ENCODE results near the gene ARIH2.

Gene ARIH2

GRCh38 chr3:49009396-49009795 lies 90.8 kb downstream of the ARIH2 start:
- TF ChIP-seq CTCF (IDR thresholded peaks at IDR 0.05) = no peak
- no peaks in the 10 kb centered on the region for H3K27me3 ChIP-seq
- no peaks in the 10 kb centered on the region for H3K9me3 ChIP-seq
- intact Hi-C loops (cut with DNase I; ENCODE audit: low total_unique reads) = no loop called here
- peaks cover 0 to 32% (median 18%) of the 10 kb centered on the region in 4 donors for H3K4me1 ChIP-seq
- DNase-seq = no peak
- peaks cover under 1 to 49% (median 24%) of the 10 kb centered on the region in 3 donors for H3K36me3 ChIP-seq
- H3K27ac ChIP-seq = no peak overlapping the region
- H3K4me3 ChIP-seq = no peak overlapping the region

- intact Hi-C loops (cut with DNase I; ENCODE audit: low total_unique reads) = no loop called here
- H3K9me3 ChIP-seq = no peaks in the 10 kb centered on the region
- no peak overlapping the region for H3K4me3 ChIP-seq
- no peaks in the 10 kb centered on the region for H3K27me3 ChIP-seq
- H3K4me1 ChIP-seq = peaks cover 0 to 35% (median 18%) of the 10 kb centered on the region in 4 donors
- no peak for DNase-seq
- H3K27ac ChIP-seq = no peak overlapping the region
- H3K36me3 ChIP-seq = peaks cover 18 to 69% (median 37%) of the 10 kb centered on the region in 3 donors
- no peak for TF ChIP-seq CTCF (IDR thresholded peaks at IDR 0.05)
These were observed 93.9 kb downstream of the ARIH2 start for GRCh38 chr3:49012441-49013017.

GRCh38 chr3:49013113-49013737 lies 94.6 kb downstream of the ARIH2 start:
- no peak for DNase-seq
- no peak for TF ChIP-seq CTCF (IDR thresholded peaks at IDR 0.05)
- intact Hi-C loops (cut with DNase I; ENCODE audit: low total_unique reads) = no loop called here
- Histone ChIP-seq H3K4me3 (no peak overlapping the region), H3K36me3 (peaks cover 18 to 69% (median 37%) of the 10 kb centered on the region in 3 donors), H3K27ac (no peak overlapping the region), H3K9me3 (no peaks in the 10 kb centered on the region), H3K4me1 (peaks cover 0 to 35% (median 18%) of the 10 kb centered on the region in 4 donors), H3K27me3 (no peaks in the 10 kb centered on the region)

- H3K9me3 ChIP-seq = no peaks in the 10 kb centered on the region
- DNase-seq = no peak
- H3K27ac ChIP-seq = no peak overlapping the region
- TF ChIP-seq CTCF (IDR thresholded peaks at IDR 0.05) = peak; percentile 37 to 41
- no peaks in the 10 kb centered on the region for H3K27me3 ChIP-seq
- H3K36me3 ChIP-seq = peaks cover 18 to 65% (median 37%) of the 10 kb centered on the region in 3 donors
- peaks cover 0 to 33% (median 16%) of the 10 kb centered on the region in 4 donors for H3K4me1 ChIP-seq
- no peak overlapping the region for H3K4me3 ChIP-seq
- intact Hi-C loops (cut with DNase I; ENCODE audit: low total_unique reads) = no loop called here
These were observed 95.4 kb downstream of the ARIH2 start for GRCh38 chr3:49013738-49014660.

- no peaks in the 10 kb centered on the region for H3K9me3 ChIP-seq
- no peak overlapping the region for H3K27ac ChIP-seq
- H3K4me1 ChIP-seq = peaks cover 0 to 42% (median 26%) of the 10 kb centered on the region in 4 donors
- H3K36me3 ChIP-seq = peaks cover 18 to 61% (median 37%) of the 10 kb centered on the region in 3 donors
- intact Hi-C loops (cut with DNase I; ENCODE audit: low total_unique reads) = no loop called here
- no peaks in the 10 kb centered on the region for H3K27me3 ChIP-seq
- DNase-seq = no peak
- H3K4me3 ChIP-seq = no peak overlapping the region
- TF ChIP-seq CTCF (IDR thresholded peaks at IDR 0.05) = no peak
These were observed 96.4 kb downstream of the ARIH2 start for GRCh38 chr3:49015072-49015471.

Measured in tibial artery (tissue), 4 donors.